Type B pancreatic cell (in vitro differentiated cells): ENCODE measurements around the gene VSIG2. TPM values are rescaled to one million over a fixed set of nuclear protein-coding genes. Genes with fewer than 3 reads are reported as not detected.

ENCODE experiments used
- DNase-seq: peaks from one replicate; pipeline ENCODE4 v3.0.0; 2021; ENCODE audit warnings: mixed read lengths; ENCODE audit not compliant: unreplicated experiment; ENCODE audit errors: extremely low spot score
- H3K27ac Mint-ChIP-seq: 2 replicates; pipeline ENCODE4 v1.8.0; 2021; ENCODE audit warnings: mild to moderate bottlenecking, mixed read lengths
- H3K27me3 Mint-ChIP-seq: 2 replicates; pipeline ENCODE4 v1.8.0; 2021; ENCODE audit warnings: mixed read lengths
- H3K36me3 Mint-ChIP-seq: 2 replicates; pipeline ENCODE4 v1.8.0; 2021; ENCODE audit warnings: mixed read lengths
- H3K4me1 Mint-ChIP-seq: one replicate; pipeline ENCODE4 v1.8.0; 2021; ENCODE audit warnings: mixed read lengths; ENCODE audit not compliant: unreplicated experiment
- H3K4me3 Mint-ChIP-seq: 2 replicates; pipeline ENCODE4 v1.8.0; 2021; ENCODE audit warnings: mild to moderate bottlenecking, mixed read lengths
- H3K9me3 Mint-ChIP-seq: 2 replicates; pipeline ENCODE4 v1.8.0; 2021; ENCODE audit warnings: mixed read lengths
- total RNA-seq: library from RNA; stranded (reverse); gene quantifications from 2 replicates; pipeline ENCODE4 v1.2.1, GENCODE V29; 2021; ENCODE audit warnings: low replicate concordance
- TF ChIP-seq, protein P1 (sequence below): fragments of 200-600 bp; sonication (generic); conservative IDR thresholded peaks from 2 replicates; pipeline ENCODE4 v1.5.0; 2021; ENCODE audit warnings: antibody characterized with exemption, mild to moderate bottlenecking

VSIG2 gene
- total RNA-seq, 1 donor from 2014 or later = 14.8 TPM

DNA sequence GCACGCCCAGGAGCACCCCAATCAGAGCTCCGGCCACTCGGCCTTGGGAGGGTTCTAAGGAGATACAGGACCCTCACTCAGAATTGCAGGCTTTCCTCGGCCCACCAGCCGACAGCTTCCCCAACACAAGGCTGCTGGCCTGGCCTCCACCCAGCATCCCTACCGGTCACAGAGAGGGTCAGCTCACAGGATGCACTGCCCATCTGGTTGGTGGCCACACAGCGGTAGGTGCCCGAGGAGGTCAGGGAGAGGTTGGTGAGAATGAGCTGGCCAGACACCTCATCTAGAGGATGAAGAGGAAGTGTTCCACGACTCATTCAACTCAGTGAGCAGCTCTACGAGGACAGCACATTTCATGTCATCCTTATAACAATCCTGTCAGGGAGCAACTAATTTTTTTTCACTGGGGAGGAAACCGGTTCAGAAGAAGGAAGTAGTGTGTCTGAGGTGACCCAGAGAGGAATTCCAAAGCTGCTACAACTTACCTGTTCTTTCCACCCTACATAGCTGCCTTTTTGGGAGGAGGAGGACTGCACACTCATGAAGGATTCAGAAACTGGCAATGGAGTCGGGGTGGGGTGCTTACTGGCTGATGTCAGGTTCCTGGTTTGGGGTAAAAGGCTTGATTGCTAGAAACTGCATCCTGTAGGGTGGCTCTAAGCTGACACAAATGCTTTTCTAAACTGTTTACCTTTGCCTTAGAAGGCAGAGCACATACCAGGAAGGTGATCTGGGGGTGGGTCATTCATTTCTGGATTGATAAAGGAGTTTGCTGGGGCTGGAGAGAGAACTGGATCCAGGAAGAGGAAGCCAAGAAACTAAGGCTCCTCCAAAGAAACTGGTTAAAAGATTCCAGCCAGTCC is 3.3 kb downstream of the VSIG2 start:
- peaks cover 4% of the 10 kb centered on the region for H3K36me3 Mint-ChIP-seq
- DNase-seq = no peak
- H3K4me1 Mint-ChIP-seq = peaks cover 10% of the 10 kb centered on the region
- peak overlapping the region; percentile 93 for H3K27ac Mint-ChIP-seq
- H3K27me3 Mint-ChIP-seq = peaks cover 82% of the 10 kb centered on the region
- peak overlapping the region; percentile 51 for H3K4me3 Mint-ChIP-seq
- H3K9me3 Mint-ChIP-seq = no peaks in the 10 kb centered on the region
- TF ChIP-seq, protein P1, sequence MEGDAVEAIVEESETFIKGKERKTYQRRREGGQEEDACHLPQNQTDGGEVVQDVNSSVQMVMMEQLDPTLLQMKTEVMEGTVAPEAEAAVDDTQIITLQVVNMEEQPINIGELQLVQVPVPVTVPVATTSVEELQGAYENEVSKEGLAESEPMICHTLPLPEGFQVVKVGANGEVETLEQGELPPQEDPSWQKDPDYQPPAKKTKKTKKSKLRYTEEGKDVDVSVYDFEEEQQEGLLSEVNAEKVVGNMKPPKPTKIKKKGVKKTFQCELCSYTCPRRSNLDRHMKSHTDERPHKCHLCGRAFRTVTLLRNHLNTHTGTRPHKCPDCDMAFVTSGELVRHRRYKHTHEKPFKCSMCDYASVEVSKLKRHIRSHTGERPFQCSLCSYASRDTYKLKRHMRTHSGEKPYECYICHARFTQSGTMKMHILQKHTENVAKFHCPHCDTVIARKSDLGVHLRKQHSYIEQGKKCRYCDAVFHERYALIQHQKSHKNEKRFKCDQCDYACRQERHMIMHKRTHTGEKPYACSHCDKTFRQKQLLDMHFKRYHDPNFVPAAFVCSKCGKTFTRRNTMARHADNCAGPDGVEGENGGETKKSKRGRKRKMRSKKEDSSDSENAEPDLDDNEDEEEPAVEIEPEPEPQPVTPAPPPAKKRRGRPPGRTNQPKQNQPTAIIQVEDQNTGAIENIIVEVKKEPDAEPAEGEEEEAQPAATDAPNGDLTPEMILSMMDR = no peak

GRCh38 chr11:124748100-124748418 is 4.0 kb downstream of the VSIG2 start:
- H3K4me1 Mint-ChIP-seq = peaks cover 10% of the 10 kb centered on the region
- peaks cover 85% of the 10 kb centered on the region for H3K27me3 Mint-ChIP-seq
- no peak for DNase-seq
- TF ChIP-seq, protein P1 = no peak
- H3K36me3 Mint-ChIP-seq = peaks cover 8% of the 10 kb centered on the region
- peak overlapping the region; percentile 59 for H3K4me3 Mint-ChIP-seq
- H3K9me3 Mint-ChIP-seq = no peaks in the 10 kb centered on the region
- peak overlapping the region; percentile 93 for H3K27ac Mint-ChIP-seq

DNA sequence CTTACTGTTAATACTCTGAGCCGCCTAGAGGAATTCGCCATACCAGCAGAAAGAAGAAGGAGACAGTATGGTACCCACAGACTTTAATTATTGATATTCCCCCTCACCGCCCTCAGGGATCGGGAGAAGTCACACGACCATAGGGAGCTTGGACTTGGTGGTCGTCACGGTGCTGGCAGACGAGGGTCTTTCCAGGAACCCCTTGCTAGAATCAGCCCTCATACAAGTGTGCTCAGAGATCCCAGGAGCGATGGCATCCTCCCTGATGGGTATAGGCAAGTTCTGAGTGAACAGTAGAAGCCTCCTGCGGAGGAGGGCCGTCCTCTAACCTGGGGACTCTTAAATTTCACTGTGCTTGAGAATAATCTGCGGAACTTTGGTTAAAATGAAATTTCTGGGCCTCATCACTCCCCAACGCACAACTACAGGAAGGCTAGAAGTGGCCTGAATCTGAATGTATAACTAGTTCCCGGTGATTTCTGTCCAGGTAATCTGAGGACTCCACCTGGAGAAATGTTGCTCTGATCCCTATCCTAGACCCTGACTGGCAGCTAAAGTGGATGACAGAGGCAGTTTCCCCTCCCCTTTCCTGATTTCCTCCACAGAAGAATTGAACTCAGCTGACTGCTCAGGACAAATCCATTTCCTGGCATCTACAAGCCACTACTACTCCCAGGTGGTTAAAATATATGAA is 4.5 kb downstream of the VSIG2 start:
- peaks cover 8% of the 10 kb centered on the region for H3K36me3 Mint-ChIP-seq
- H3K27me3 Mint-ChIP-seq = peaks cover 87% of the 10 kb centered on the region
- H3K4me3 Mint-ChIP-seq = peak overlapping the region; percentile 98
- TF ChIP-seq, protein P1 = no peak
- H3K27ac Mint-ChIP-seq = peak overlapping the region; percentile 93
- no peaks in the 10 kb centered on the region for H3K9me3 Mint-ChIP-seq
- H3K4me1 Mint-ChIP-seq = peaks cover 10% of the 10 kb centered on the region
- DNase-seq = no peak

GRCh38 chr11:124746621-124747243 is 5.3 kb downstream of the VSIG2 start:
- Mint-ChIP-seq H3K36me3 (peaks cover 8% of the 10 kb centered on the region), H3K9me3 (no peaks in the 10 kb centered on the region), H3K4me1 (peaks cover 11% of the 10 kb centered on the region), H3K27ac (peak overlapping the region; percentile 91), H3K27me3 (peaks cover 94% of the 10 kb centered on the region), H3K4me3 (peak overlapping the region; percentile 98)
- DNase-seq = no peak
- TF ChIP-seq, protein P1 = peak; percentile 53

DNA sequence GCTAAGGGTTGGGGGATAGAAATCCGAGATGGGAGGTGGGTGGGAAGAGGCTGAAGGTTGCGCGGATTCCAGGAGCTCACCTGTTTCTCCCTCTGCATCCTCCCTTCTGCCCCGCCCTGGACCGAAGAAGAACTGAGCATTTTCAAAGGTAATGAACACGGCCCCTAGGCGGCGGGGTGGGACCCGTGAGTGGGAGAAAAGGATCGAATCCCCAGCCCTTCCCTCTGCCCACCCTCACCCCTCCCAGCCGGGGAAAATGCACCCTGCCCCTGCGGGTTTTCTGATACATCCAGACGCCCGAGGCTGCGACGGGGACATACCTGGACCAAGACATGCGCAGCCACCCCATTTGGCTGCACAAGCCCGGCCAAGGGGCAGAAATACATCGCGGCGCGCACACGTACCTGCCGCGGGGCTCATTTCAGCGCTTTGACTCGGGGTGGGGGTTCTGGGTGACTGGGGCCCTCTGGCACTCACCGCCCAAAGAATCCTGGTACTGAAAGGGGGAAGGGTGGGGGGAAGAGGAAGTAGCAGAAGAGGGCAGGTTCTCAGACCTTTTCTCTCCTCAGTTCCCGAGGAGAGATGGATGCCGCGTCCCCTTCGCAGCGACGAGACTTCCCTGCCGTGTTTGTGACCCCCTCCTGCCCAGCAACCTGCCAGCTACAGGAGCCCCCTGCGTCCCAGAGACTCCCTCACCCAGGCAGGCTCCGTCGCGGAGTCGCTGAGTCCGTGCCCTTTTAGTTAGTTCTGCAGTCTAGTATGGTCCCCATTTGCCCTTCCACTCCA is 6.0 kb downstream of the VSIG2 start:
- H3K4me1 Mint-ChIP-seq = peaks cover 18% of the 10 kb centered on the region
- DNase-seq = no peak
- peaks cover 99% of the 10 kb centered on the region for H3K27me3 Mint-ChIP-seq
- TF ChIP-seq, protein P1 = peak; percentile 58
- no peaks in the 10 kb centered on the region for H3K9me3 Mint-ChIP-seq
- H3K4me3 Mint-ChIP-seq = peak overlapping the region; percentile 98
- H3K36me3 Mint-ChIP-seq = peaks cover 8% of the 10 kb centered on the region
- peak overlapping the region; percentile 91 for H3K27ac Mint-ChIP-seq
